Epithelial cell of proximal tubule (primary cell): ENCODE data around the gene RHBDL3. TPM values are rescaled to one million over a fixed set of nuclear protein-coding genes. Genes with fewer than 3 reads are reported as not detected.
A peak's percentile ranks its signal among the peaks of the same experiment; 100 is the strongest.

Experiments
- DNase-seq: peaks from one replicate; pipeline ENCODE4 v3.0.0-alpha.2; 2011; ENCODE audit warnings: low read depth
- H3K4me3 ChIP-seq: 2 replicates; pipeline ENCODE4 v1.5.1; 2011; ENCODE audit warnings: low read depth, mild to moderate bottlenecking, low read length
- CTCF ChIP-seq: conservative IDR thresholded peaks from 2 replicates; pipeline ENCODE4 v1.5.1; 2012; ENCODE audit warnings: low read depth, mild to moderate bottlenecking, low read length
- total RNA-seq: library from RNA; depleted of rRNA; stranded (reverse); fragments of >200 nt; gene quantifications from 2 replicates; pipeline ENCODE4 v1.2.3, GENCODE V29; 2015

RHBDL3 gene
- total RNA-seq, 1 donor from 2014 or later: not detected

- no peak for TF ChIP-seq CTCF
- DNase-seq: no peak
- H3K4me3 ChIP-seq: no peak overlapping the region
Observed at GRCh38 chr17:32240750-32241149, 24.9 kb upstream of the RHBDL3 start.

- no peak overlapping the region for H3K4me3 ChIP-seq
- no peak for DNase-seq
- TF ChIP-seq CTCF: no peak
Observed at GRCh38 chr17:32241640-32242039, 24.0 kb upstream of the RHBDL3 start.

GRCh38 chr17:32249475-32249874, 16.2 kb upstream of the RHBDL3 start:
- no peak for TF ChIP-seq CTCF
- no peak overlapping the region for H3K4me3 ChIP-seq
- DNase-seq: no peak

- TF ChIP-seq CTCF: peak; percentile 100
- DNase-seq: peak; percentile 6
- H3K4me3 ChIP-seq: no peak overlapping the region
Observed at GRCh38 chr17:32253117-32253611, 12.5 kb upstream of the RHBDL3 start.

- no peak overlapping the region for H3K4me3 ChIP-seq
- TF ChIP-seq CTCF: no peak
- DNase-seq: no peak
Observed at GRCh38 chr17:32256012-32256700, 9.5 kb upstream of the RHBDL3 start.

GRCh38 chr17:32256701-32257019, 9.0 kb upstream of the RHBDL3 start:
- H3K4me3 ChIP-seq: no peak overlapping the region
- no peak for TF ChIP-seq CTCF
- no peak for DNase-seq
